Inferior parietal cortex (tissue), 1 donor: ENCODE data around the gene ITGA5.

Source experiments
- DNase-seq: peaks from one replicate; pipeline ENCODE4 v3.0.0-alpha.2; 2016; ENCODE audit errors: extremely low spot score

Gene ITGA5

GRCh38 chr12:54411391-54412241, 7.5 kb downstream of the ITGA5 start:
- no peak for DNase-seq

- DNase-seq: no peak
Observed at GRCh38 chr12:54409267-54409666, 9.8 kb downstream of the ITGA5 start.

- DNase-seq: no peak
Observed at GRCh38 chr12:54407183-54407905, 11.7 kb downstream of the ITGA5 start.

GRCh38 chr12:54405573-54405972, 13.5 kb downstream of the ITGA5 start:
- no peak for DNase-seq

- no peak for DNase-seq
Observed at GRCh38 chr12:54405106-54405505, 14.0 kb downstream of the ITGA5 start.

- peak; percentile 60 for DNase-seq
Observed at GRCh38 chr12:54404061-54405004, 14.7 kb downstream of the ITGA5 start.

GRCh38 chr12:54401119-54401518, 17.9 kb downstream of the ITGA5 start:
- DNase-seq: no peak

- peak; percentile 93 for DNase-seq
Observed at GRCh38 chr12:54398995-54399793, 19.9 kb downstream of the ITGA5 start.

- DNase-seq: no peak
Observed at GRCh38 chr12:54398218-54398617, 20.8 kb downstream of the ITGA5 start.

- no peak for DNase-seq
Observed at GRCh38 chr12:54397157-54397556, 21.9 kb downstream of the ITGA5 start.

- DNase-seq: no peak
Observed at GRCh38 chr12:54395545-54395944, 23.5 kb downstream of the ITGA5 start.

GRCh38 chr12:54394986-54395385, 24.1 kb downstream of the ITGA5 start:
- DNase-seq: no peak

GRCh38 chr12:54394281-54394719, 24.8 kb downstream of the ITGA5 start:
- peak; percentile 92 for DNase-seq

- DNase-seq: no peak
Observed at GRCh38 chr12:54393743-54394142, 25.3 kb downstream of the ITGA5 start.

- DNase-seq: no peak
Observed at GRCh38 chr12:54393207-54393609, 25.9 kb downstream of the ITGA5 start.

- no peak for DNase-seq
Observed at GRCh38 chr12:54392485-54393206, 26.4 kb downstream of the ITGA5 start.

GRCh38 chr12:54390668-54391551, 28.2 kb downstream of the ITGA5 start:
- no peak for DNase-seq

GRCh38 chr12:54390176-54390667, 28.8 kb downstream of the ITGA5 start:
- no peak for DNase-seq

GRCh38 chr12:54389607-54390175, 29.4 kb downstream of the ITGA5 start:
- DNase-seq: no peak
